KMS-11 (cell line): ENCODE measurements around the gene RAD51B.
A peak's percentile ranks its signal among the peaks of the same experiment; 100 is the strongest.

Experiments
- H2AFZ ChIP-seq: fragments of 200-600 bp; sonication (generic); 2 replicates; pipeline ENCODE4 v1.6.1; 2016; ENCODE audit warnings: antibody characterized with exemption, mixed run types, low read depth
- H3K27ac ChIP-seq: fragments of 200-600 bp; sonication (generic); 2 replicates; pipeline ENCODE4 v1.6.1; 2016; ENCODE audit warnings: mild to moderate bottlenecking, mixed run types
- H3K27me3 ChIP-seq: fragments of 200-600 bp; sonication (generic); 2 replicates; pipeline ENCODE4 v1.6.1; 2017; ENCODE audit warnings: mild to moderate bottlenecking, low read depth, mixed run types, moderate library complexity; ENCODE audit not compliant: insufficient read depth
- H3K36me3 ChIP-seq: fragments of 200-600 bp; sonication (generic); 2 replicates; pipeline ENCODE4 v1.6.1; 2017; ENCODE audit warnings: mild to moderate bottlenecking, mixed run types; ENCODE audit not compliant: insufficient read depth
- H3K4me1 ChIP-seq: fragments of 200-600 bp; sonication (generic); 2 replicates; pipeline ENCODE4 v1.6.1; 2016; ENCODE audit warnings: mild to moderate bottlenecking, low read depth, mixed run types; ENCODE audit not compliant: poor library complexity, severe bottlenecking
- H3K4me2 ChIP-seq: fragments of 200-600 bp; sonication (generic); 2 replicates; pipeline ENCODE4 v1.7.0; 2016; ENCODE audit warnings: mild to moderate bottlenecking, mixed run types
- H3K4me3 ChIP-seq: fragments of 200-600 bp; sonication (generic); IDR thresholded peaks from 2 replicates; pipeline ENCODE4 v1.6.1; 2017; ENCODE audit warnings: low read depth, low read length, mixed read lengths; ENCODE audit not compliant: insufficient read depth
- H3K79me2 ChIP-seq: fragments of 200-600 bp; sonication (generic); 2 replicates; pipeline ENCODE4 v1.6.1; 2016; ENCODE audit warnings: low read depth, mixed run types; ENCODE audit not compliant: insufficient read depth
- H3K9ac ChIP-seq: fragments of 200-600 bp; sonication (generic); 2 replicates; pipeline ENCODE4 v1.6.1; 2016; ENCODE audit warnings: mild to moderate bottlenecking, mixed run types
- H4K20me1 ChIP-seq: fragments of 200-600 bp; sonication (generic); 2 replicates; pipeline ENCODE4 v1.6.1; 2016; ENCODE audit warnings: mild to moderate bottlenecking, mixed run types; ENCODE audit not compliant: insufficient read depth
- TF ChIP-seq, protein P1 (sequence below): fragments of 200-600 bp; sonication (generic); conservative IDR thresholded peaks from 2 replicates; pipeline ENCODE4 v1.6.1; 2017; ENCODE audit warnings: low read depth, mild to moderate bottlenecking, antibody characterized with exemption, low read length, moderate library complexity, mixed read lengths

RAD51B gene

DNA sequence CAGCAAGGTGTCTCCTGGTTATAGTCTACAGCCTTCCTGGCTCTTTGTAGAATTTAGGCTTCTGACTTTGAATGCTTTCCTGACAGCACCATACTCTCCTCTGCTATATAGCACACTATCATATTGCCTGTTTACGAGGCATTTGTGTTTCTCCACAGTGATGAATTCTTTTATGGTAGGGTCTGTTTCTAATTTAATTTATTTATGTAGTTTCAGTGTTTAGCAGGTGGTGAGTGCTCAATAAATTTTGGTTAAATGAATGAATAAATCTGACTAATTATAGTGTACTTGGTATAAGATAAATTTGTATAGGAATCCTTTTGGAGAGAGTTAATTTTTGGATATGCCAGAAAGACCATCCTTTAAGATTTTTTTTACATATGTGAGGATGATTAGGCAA is 115.3 kb downstream of the RAD51B start:
- no peak overlapping the region for H3K9ac ChIP-seq
- H3K36me3 ChIP-seq: no peaks in the 10 kb centered on the region
- H3K79me2 ChIP-seq: no peaks in the 10 kb centered on the region
- H3K4me2 ChIP-seq: no peak overlapping the region
- no peaks in the 10 kb centered on the region for H4K20me1 ChIP-seq
- no peak overlapping the region for H3K27ac ChIP-seq
- TF ChIP-seq, protein P1, sequence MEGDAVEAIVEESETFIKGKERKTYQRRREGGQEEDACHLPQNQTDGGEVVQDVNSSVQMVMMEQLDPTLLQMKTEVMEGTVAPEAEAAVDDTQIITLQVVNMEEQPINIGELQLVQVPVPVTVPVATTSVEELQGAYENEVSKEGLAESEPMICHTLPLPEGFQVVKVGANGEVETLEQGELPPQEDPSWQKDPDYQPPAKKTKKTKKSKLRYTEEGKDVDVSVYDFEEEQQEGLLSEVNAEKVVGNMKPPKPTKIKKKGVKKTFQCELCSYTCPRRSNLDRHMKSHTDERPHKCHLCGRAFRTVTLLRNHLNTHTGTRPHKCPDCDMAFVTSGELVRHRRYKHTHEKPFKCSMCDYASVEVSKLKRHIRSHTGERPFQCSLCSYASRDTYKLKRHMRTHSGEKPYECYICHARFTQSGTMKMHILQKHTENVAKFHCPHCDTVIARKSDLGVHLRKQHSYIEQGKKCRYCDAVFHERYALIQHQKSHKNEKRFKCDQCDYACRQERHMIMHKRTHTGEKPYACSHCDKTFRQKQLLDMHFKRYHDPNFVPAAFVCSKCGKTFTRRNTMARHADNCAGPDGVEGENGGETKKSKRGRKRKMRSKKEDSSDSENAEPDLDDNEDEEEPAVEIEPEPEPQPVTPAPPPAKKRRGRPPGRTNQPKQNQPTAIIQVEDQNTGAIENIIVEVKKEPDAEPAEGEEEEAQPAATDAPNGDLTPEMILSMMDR: no peak
- no peak overlapping the region for H3K4me3 ChIP-seq
- peaks cover 9% of the 10 kb centered on the region for H3K4me1 ChIP-seq
- H3K27me3 ChIP-seq: no peaks in the 10 kb centered on the region
- no peak overlapping the region for H2AFZ ChIP-seq

DNA sequence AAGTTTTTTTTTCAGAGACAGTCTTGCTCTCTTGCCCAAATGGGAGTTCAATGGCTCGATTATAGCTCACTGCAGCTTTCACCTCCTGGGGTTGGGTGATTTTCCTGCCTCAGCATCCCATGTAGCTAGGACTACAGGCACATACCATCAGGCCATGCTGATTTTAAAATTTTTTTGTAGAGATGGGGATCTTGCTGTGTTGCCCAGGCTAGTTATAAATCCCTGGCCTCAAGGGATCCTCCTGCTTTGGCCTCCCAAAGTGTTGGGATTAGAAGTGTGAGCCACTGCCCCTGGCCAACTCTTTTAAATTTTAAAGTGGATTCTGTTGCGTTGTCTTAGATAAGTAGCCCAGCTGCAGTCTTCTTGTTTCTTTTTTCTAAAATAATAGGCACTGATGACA is 115.8 kb downstream of the RAD51B start:
- Histone ChIP-seq H3K27me3 (no peaks in the 10 kb centered on the region), H3K9ac (no peak overlapping the region), H3K4me2 (no peak overlapping the region), H3K27ac (no peak overlapping the region), H3K4me1 (peaks cover 10% of the 10 kb centered on the region), H3K4me3 (no peak overlapping the region), H3K79me2 (no peaks in the 10 kb centered on the region), H4K20me1 (no peaks in the 10 kb centered on the region), H3K36me3 (no peaks in the 10 kb centered on the region), H2AFZ (no peak overlapping the region)
- TF ChIP-seq, protein P1: no peak

DNA sequence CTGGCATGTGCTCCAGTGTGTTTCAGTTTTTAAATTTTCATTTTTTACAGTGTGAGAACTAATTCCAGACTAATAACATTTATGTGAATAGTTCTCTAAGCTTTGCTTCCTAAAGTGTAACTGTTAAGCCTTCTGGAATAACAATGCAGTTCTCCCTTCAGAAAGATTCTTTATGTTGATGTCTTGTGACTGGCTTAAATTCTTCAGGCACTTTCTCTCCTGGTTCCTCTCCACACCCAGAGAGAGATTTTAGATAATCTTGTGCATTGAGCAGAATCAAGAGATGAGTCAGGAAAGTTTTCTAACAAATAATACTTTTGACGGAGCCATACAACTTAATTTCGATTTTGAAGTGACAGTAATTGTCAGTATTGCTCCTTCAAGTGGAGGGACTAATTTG is 118.5 kb downstream of the RAD51B start:
- no peak overlapping the region for H2AFZ ChIP-seq
- no peak overlapping the region for H3K27ac ChIP-seq
- TF ChIP-seq, protein P1: no peak
- H3K4me2 ChIP-seq: no peak overlapping the region
- H3K4me1 ChIP-seq: peaks cover 31% of the 10 kb centered on the region
- no peak overlapping the region for H3K4me3 ChIP-seq
- no peaks in the 10 kb centered on the region for H3K36me3 ChIP-seq
- H4K20me1 ChIP-seq: no peaks in the 10 kb centered on the region
- H3K9ac ChIP-seq: no peak overlapping the region
- no peaks in the 10 kb centered on the region for H3K79me2 ChIP-seq
- H3K27me3 ChIP-seq: no peaks in the 10 kb centered on the region

DNA sequence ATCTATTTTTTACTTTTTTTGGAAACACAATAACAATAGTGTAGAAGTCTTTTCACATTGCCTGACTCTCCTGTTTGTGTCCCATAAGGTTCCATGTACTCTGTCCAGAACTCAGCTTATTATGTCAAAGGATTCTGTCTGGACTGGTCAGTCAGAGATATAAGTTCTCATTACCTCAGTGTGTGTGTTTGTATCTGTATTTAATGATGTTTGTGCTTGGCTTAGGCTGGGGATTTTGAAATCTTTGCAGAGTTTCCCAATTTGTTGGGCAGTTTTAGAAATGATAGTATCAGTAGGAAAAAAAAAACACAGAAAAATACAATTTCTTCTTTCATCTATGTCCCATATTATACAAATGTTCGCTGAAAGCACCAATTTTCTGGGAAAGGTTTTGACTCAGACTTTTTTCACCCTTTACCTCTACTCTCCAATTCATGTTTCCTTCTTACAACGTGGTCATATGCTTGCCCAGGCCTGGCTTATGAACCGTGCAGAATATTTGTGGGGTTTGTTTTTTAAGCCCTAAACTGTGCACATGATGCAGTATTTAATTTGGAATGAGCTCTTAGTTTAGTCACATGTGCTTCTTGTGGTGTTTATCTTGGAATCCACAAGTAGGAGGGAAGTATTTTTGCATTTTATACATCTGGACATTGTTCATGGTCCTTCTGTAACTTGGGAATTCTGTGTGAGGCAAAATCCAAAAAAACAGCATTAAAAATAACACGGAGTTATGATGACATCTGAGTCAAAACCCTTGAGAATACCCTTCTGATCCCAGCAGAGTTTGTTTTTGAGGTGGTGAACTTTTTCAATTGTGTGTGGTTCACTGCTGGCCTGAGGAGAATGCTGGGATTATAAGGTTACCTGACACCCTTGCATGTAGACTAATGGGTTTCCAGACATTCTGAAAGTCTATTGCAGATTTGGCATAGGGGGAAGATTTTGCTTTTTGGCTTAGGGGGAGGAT is 121.2 kb downstream of the RAD51B start:
- Histone ChIP-seq H3K4me2 (0 out of 2 replicates have a peak overlapping the region, but pooled peaks have one; percentile 13), H3K27ac (no peak overlapping the region)

More for the DNA sequence above, 121.2 kb downstream of the RAD51B start:
- TF ChIP-seq, protein P1: no peak
- Histone ChIP-seq H3K27me3 (no peaks in the 10 kb centered on the region), H3K9ac (no peak overlapping the region), H3K36me3 (no peaks in the 10 kb centered on the region), H4K20me1 (no peaks in the 10 kb centered on the region), H3K79me2 (no peaks in the 10 kb centered on the region), H3K4me1 (peaks cover 36% of the 10 kb centered on the region), H3K4me3 (no peak overlapping the region), H2AFZ (no peak overlapping the region)
